HepG2 (cell line): ENCODE measurements around the gene AXIN2. TPM values are rescaled to one million over a fixed set of nuclear protein-coding genes. Genes with fewer than 3 reads are reported as not detected.

ENCODE experiments used
- ARID5B ChIP-seq: IDR thresholded peaks from 2 replicates; pipeline ENCODE4 v1.4.0; 2020; ENCODE audit warnings: mild to moderate bottlenecking, missing genetic modification reagents
- GTF2F1 ChIP-seq: fragments of 150-350 bp; IDR thresholded peaks from 2 replicates; pipeline ENCODE4 v1.6.1; 2014; ENCODE audit warnings: low read length
- KDM1A ChIP-seq: IDR thresholded peaks from 2 replicates; pipeline ENCODE4 v1.6.1; 2016; ENCODE audit warnings: missing compliant biosample characterization
- MBNL3 ChIP-seq: fragments of 250-450 bp; sonication (Bioruptor Pico); conservative IDR thresholded peaks from 2 replicates; pipeline ENCODE4 v1.8.0; 2022; ENCODE audit warnings: mild to moderate bottlenecking, inconsistent platforms
- MZF1 ChIP-seq: sonication (generic); formaldehyde crosslinking; IDR thresholded peaks from 2 replicates; pipeline ENCODE4 v1.8.1; 2023; ENCODE audit warnings: mild to moderate bottlenecking, missing genetic modification reagents, borderline replicate concordance
- PLSCR1 ChIP-seq: sonication (generic); formaldehyde crosslinking; IDR thresholded peaks from 2 replicates; pipeline ENCODE4 v1.5.0; 2020; ENCODE audit warnings: missing genetic modification reagents, mild to moderate bottlenecking, borderline replicate concordance
- ZBTB1 ChIP-seq: sonication (generic); formaldehyde crosslinking; IDR thresholded peaks from 2 replicates; pipeline ENCODE4 v1.4.0; 2020; ENCODE audit warnings: missing genetic modification reagents, borderline replicate concordance
- ZBTB34 ChIP-seq: sonication (generic); formaldehyde crosslinking; IDR thresholded peaks from 2 replicates; pipeline ENCODE4 v1.8.0; 2022; ENCODE audit warnings: mild to moderate bottlenecking, missing genetic modification reagents
- ZMYM3 ChIP-seq: sonication (generic); formaldehyde crosslinking; IDR thresholded peaks from 2 replicates; pipeline ENCODE4 v1.5.1; 2020; ENCODE audit warnings: mild to moderate bottlenecking, missing genetic modification reagents
- ZNF354B ChIP-seq: sonication (generic); formaldehyde crosslinking; IDR thresholded peaks from 2 replicates; pipeline ENCODE4 v1.8.0; 2022; ENCODE audit warnings: mild to moderate bottlenecking, missing genetic modification reagents
- ZNF362 ChIP-seq: sonication (generic); formaldehyde crosslinking; IDR thresholded peaks from 2 replicates; pipeline ENCODE4 v1.4.0; 2020; ENCODE audit warnings: missing genetic modification reagents, mild to moderate bottlenecking, borderline replicate concordance
- ZNF543 ChIP-seq: sonication (generic); formaldehyde crosslinking; IDR thresholded peaks from 2 replicates; pipeline ENCODE4 v1.4.0; 2020; ENCODE audit warnings: mild to moderate bottlenecking, missing genetic modification reagents
- ZNF605 ChIP-seq: sonication (generic); formaldehyde crosslinking; IDR thresholded peaks from 2 replicates; pipeline ENCODE4 v1.8.0; 2022; ENCODE audit warnings: mild to moderate bottlenecking, missing genetic modification reagents
- ZNF687 ChIP-seq: sonication (generic); formaldehyde crosslinking; IDR thresholded peaks from 2 replicates; pipeline ENCODE4 v1.5.1; 2020; ENCODE audit warnings: mild to moderate bottlenecking, missing genetic modification reagents, moderate library complexity
- ZNF713 ChIP-seq: sonication (generic); formaldehyde crosslinking; IDR thresholded peaks from 2 replicates; pipeline ENCODE4 v1.4.0; 2020; ENCODE audit warnings: mild to moderate bottlenecking, missing genetic modification reagents
- polyA plus RNA-seq, 8 experiments: library from polyadenylated mRNA; depleted of rRNA in 3 of 8; stranded (reverse) in 7 of 8; unstranded in 1 of 8; fragments of >200 nt; fragmentation: Illumina TruSeq in 4 of 8; extraction: Trizol in 4 of 8; gene quantifications; 2 replicates each; pipeline versions ENCODE4 v1.2.1 to v1.2.3, GENCODE V29; 2011 to 2016; ENCODE audit warnings: low read depth in 4 of 8, missing spikeins in 1 of 8, mixed read lengths in 1 of 8; ENCODE audit not compliant: insufficient read depth in 1 of 8
- total RNA-seq, 5 experiments: library from RNA; depleted of rRNA; stranded (reverse); fragments of >200 nt; fragmentation: Illumina TruSeq; extraction: Trizol; gene quantifications; 2 replicates each; pipeline ENCODE4 v1.2.3, GENCODE V29; 2016; ENCODE audit warnings: low read depth in 1 of 5

AXIN2 gene
- total and polyA plus RNA-seq, 2 of the 13 experiments (the other 11 are each of a cell fraction or from before 2014, with no cell fraction given), result 58.6 to 63.4 TPM

GRCh38 chr17:65584604-65585521 is 23.4 kb upstream of the AXIN2 start (continued):
- TF ChIP-seq ZNF687 (CRISPR knock-in tag) (peak; percentile 86), ZNF362 (CRISPR knock-in tag) (peak; percentile 19; the same call in 1 of the 2 replicates), GTF2F1 (no peak), MZF1 (no peak), ZNF354B (CRISPR knock-in tag) (no peak), ZBTB1 (CRISPR knock-in tag) (no peak), KDM1A (no peak), ZMYM3 (CRISPR knock-in tag) (no peak), ZNF713 (no peak), ZNF605 (CRISPR knock-in tag) (0 out of 2 replicates have a peak, but pooled peaks have one; percentile 23), ZBTB34 (CRISPR knock-in tag) (no peak), ZNF543 (CRISPR knock-in tag) (0 out of 2 replicates have a peak, but pooled peaks have one; percentile 49), ARID5B (CRISPR knock-in tag) (peak; percentile 74), PLSCR1 (0 out of 2 replicates have a peak, but pooled peaks have one; percentile 50), MBNL3 (CRISPR knock-in tag) (no peak)
